Astrocyte (in vitro differentiated cells and primary cell): Measurements from ENCODE around the gene GLS.

Experiments
- EZH2 ChIP-seq: IDR thresholded peaks from 2 replicates; pipeline ENCODE4 v1.6.1; 2012; ENCODE audit warnings: mild to moderate bottlenecking, low read length, inconsistent platforms; ENCODE audit not compliant: insufficient read depth
- TF ChIP-seq, protein P1 (sequence below): IDR thresholded peaks from 2 replicates; pipeline ENCODE4 v1.5.1; 2011; ENCODE audit warnings: low read depth, mild to moderate bottlenecking, inconsistent platforms, low read length, moderate library complexity; ENCODE audit not compliant: insufficient read depth

GRCh38 chr2:190927301-190927700 lies 46.7 kb downstream of the GLS start:
- TF ChIP-seq, protein P1, sequence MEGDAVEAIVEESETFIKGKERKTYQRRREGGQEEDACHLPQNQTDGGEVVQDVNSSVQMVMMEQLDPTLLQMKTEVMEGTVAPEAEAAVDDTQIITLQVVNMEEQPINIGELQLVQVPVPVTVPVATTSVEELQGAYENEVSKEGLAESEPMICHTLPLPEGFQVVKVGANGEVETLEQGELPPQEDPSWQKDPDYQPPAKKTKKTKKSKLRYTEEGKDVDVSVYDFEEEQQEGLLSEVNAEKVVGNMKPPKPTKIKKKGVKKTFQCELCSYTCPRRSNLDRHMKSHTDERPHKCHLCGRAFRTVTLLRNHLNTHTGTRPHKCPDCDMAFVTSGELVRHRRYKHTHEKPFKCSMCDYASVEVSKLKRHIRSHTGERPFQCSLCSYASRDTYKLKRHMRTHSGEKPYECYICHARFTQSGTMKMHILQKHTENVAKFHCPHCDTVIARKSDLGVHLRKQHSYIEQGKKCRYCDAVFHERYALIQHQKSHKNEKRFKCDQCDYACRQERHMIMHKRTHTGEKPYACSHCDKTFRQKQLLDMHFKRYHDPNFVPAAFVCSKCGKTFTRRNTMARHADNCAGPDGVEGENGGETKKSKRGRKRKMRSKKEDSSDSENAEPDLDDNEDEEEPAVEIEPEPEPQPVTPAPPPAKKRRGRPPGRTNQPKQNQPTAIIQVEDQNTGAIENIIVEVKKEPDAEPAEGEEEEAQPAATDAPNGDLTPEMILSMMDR: no peak
- TF ChIP-seq EZH2: no peak
